HepG2 (cell line): Measurements from ENCODE around the gene BTG1. TPM values are rescaled to one million over a fixed set of nuclear protein-coding genes. Genes with fewer than 3 reads are reported as not detected.

Source experiments
- ARHGAP35 ChIP-seq: sonication (generic); formaldehyde crosslinking; IDR thresholded peaks from 2 replicates; pipeline ENCODE4 v1.9.0; 2022; ENCODE audit warnings: mild to moderate bottlenecking, inconsistent platforms, moderate library complexity, missing genetic modification reagents, borderline replicate concordance
- DR1 ChIP-seq: sonication (generic); formaldehyde crosslinking; IDR thresholded peaks from 2 replicates; pipeline ENCODE4 v1.8.0; 2021; ENCODE audit warnings: mild to moderate bottlenecking, missing genetic modification reagents, inconsistent platforms
- HDAC1 ChIP-seq: sonication (generic); formaldehyde crosslinking; IDR thresholded peaks from 2 replicates; pipeline ENCODE4 v1.5.1; 2020; ENCODE audit warnings: mild to moderate bottlenecking, missing genetic modification reagents
- IRX3 ChIP-seq: sonication (generic); formaldehyde crosslinking; IDR thresholded peaks from 2 replicates; pipeline ENCODE4 v1.8.1; 2023; ENCODE audit warnings: mild to moderate bottlenecking, low read depth, missing genetic modification reagents, borderline replicate concordance
- KMT2B ChIP-seq: IDR thresholded peaks from 2 replicates; pipeline ENCODE4 v1.6.1; 2016; ENCODE audit warnings: missing genetic modification reagents, missing compliant biosample characterization
- MTF2 ChIP-seq: sonication (generic); formaldehyde crosslinking; IDR thresholded peaks from 2 replicates; pipeline ENCODE4 v1.5.0; 2020; ENCODE audit warnings: missing genetic modification reagents, borderline replicate concordance
- NFATC3 ChIP-seq: sonication (generic); formaldehyde crosslinking; IDR thresholded peaks from 2 replicates; pipeline ENCODE4 v1.5.1; 2020; ENCODE audit warnings: mild to moderate bottlenecking, missing genetic modification reagents
- NFKB2 ChIP-seq: sonication (generic); formaldehyde crosslinking; IDR thresholded peaks from 2 replicates; pipeline ENCODE4 v1.4.0; 2020; ENCODE audit warnings: missing genetic modification reagents, borderline replicate concordance
- PHB2 ChIP-seq: fragments of 450-650 bp; IDR thresholded peaks from 2 replicates; pipeline ENCODE4 v1.6.1; 2018; ENCODE audit not compliant: partially characterized antibody
- POLR2A ChIP-seq, 2 experiments: IDR thresholded peaks; 2 replicates each; pipeline ENCODE4 v1.6.1; 2011; ENCODE audit warnings: low read depth in 2 of 2, low read length in 2 of 2, mild to moderate bottlenecking in 1 of 2, moderate library complexity in 1 of 2; ENCODE audit not compliant: insufficient read depth in 1 of 2
- POLR2AphosphoS2 ChIP-seq: IDR thresholded peaks from 2 replicates; pipeline ENCODE4 v1.6.1; 2011; ENCODE audit warnings: low read depth, low read length, improper control_type of control experiment
- RARG ChIP-seq: sonication (generic); formaldehyde crosslinking; IDR thresholded peaks from 2 replicates; pipeline ENCODE4 v1.4.0; 2020; ENCODE audit warnings: low read depth, mild to moderate bottlenecking, missing genetic modification reagents
- SALL1 ChIP-seq: sonication (generic); formaldehyde crosslinking; IDR thresholded peaks from 2 replicates; pipeline ENCODE4 v1.8.0; 2022; ENCODE audit warnings: mild to moderate bottlenecking, missing genetic modification reagents
- SP5 ChIP-seq: IDR thresholded peaks from 2 replicates; pipeline ENCODE4 v1.6.1; 2016; ENCODE audit warnings: low read depth, borderline replicate concordance
- TAF15 ChIP-seq: fragments of 200-400 bp; formaldehyde crosslinking; IDR thresholded peaks from one replicate; pipeline ENCODE4 v1.6.1; 2018; ENCODE audit warnings: mild to moderate bottlenecking, low read depth, low read length; ENCODE audit not compliant: poor library complexity, severe bottlenecking
- ZNF296 ChIP-seq: sonication (generic); formaldehyde crosslinking; conservative IDR thresholded peaks from 2 replicates; pipeline ENCODE4 v1.5.0; 2020; ENCODE audit warnings: mild to moderate bottlenecking, missing genetic modification reagents
- ZNF484 ChIP-seq: sonication (generic); formaldehyde crosslinking; IDR thresholded peaks from 2 replicates; pipeline ENCODE4 v1.5.1; 2020; ENCODE audit warnings: mild to moderate bottlenecking, low read depth, missing genetic modification reagents, borderline replicate concordance
- ZNF644 ChIP-seq: IDR thresholded peaks from 2 replicates; pipeline ENCODE4 v1.6.1; 2016; ENCODE audit warnings: low read depth
- ZNF773 ChIP-seq: sonication (generic); formaldehyde crosslinking; IDR thresholded peaks from 2 replicates; pipeline ENCODE4 v1.4.0; 2020; ENCODE audit warnings: missing genetic modification reagents, borderline replicate concordance
- ZNF878 ChIP-seq: sonication (generic); formaldehyde crosslinking; IDR thresholded peaks from 2 replicates; pipeline ENCODE4 v1.8.1; 2023; ENCODE audit warnings: mild to moderate bottlenecking, missing genetic modification reagents, moderate library complexity
- polyA plus RNA-seq, 8 experiments: library from polyadenylated mRNA; depleted of rRNA in 3 of 8; stranded (reverse) in 7 of 8; unstranded in 1 of 8; fragments of >200 nt; fragmentation: Illumina TruSeq in 4 of 8; extraction: Trizol in 4 of 8; gene quantifications; 2 replicates each; pipeline versions ENCODE4 v1.2.1 to v1.2.3, GENCODE V29; 2011 to 2016; ENCODE audit warnings: low read depth in 4 of 8, missing spikeins in 1 of 8, mixed read lengths in 1 of 8; ENCODE audit not compliant: insufficient read depth in 1 of 8
- total RNA-seq, 5 experiments: library from RNA; depleted of rRNA; stranded (reverse); fragments of >200 nt; fragmentation: Illumina TruSeq; extraction: Trizol; gene quantifications; 2 replicates each; pipeline ENCODE4 v1.2.3, GENCODE V29; 2016; ENCODE audit warnings: low read depth in 1 of 5
- TF ChIP-seq, protein P1 (sequence below): IDR thresholded peaks from 2 replicates; pipeline ENCODE4 v1.6.1; 2016; ENCODE audit warnings: low read depth, missing genetic modification reagents, missing compliant biosample characterization
- TF ChIP-seq, protein P2 (sequence below): sonication (generic); formaldehyde crosslinking; IDR thresholded peaks from 2 replicates; pipeline ENCODE4 v1.4.0; 2020; ENCODE audit warnings: missing genetic modification reagents, borderline replicate concordance

The BTG1 gene
- total and polyA plus RNA-seq, 2 of the 13 experiments (the other 11 are each of a cell fraction or from before 2014, with no cell fraction given), result 7.5 to 16.7 TPM

DNA sequence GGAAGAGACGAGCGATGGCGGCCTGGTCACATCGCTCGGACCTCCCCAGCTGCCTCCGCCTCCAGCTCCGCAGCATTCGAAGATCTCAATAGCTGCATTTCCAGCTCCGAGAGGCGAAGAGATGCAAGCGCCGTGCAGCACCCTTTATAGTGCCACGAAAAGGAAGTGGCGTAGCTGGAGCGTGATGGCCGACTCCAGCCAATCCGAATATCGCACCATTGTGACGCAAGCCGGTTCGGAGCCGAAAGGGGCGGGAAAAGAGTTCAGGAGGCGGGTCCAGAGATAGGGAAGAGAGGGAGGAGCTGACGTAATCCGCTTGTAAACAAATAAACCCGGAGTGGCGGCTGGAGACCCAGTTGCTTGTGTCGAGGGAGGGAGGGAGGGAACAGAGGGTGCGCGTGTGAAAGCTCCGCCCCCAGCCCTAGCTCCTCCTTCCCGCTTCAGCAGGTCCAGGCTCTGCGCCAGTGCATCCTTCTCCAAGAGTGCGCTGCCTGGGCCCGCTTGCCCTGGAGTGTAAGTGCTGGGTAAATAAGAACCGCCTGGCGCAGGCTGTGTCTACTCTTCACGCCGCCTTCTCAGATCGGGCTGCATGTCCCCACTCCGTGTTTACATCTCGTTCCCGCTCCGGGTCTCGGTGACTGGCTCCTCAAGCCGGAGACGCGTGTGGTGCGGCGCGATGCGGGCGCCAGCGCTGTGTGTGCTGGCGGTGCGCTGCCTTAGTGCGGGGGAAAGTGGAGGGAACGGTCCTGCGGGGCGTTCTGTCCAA lies at the start of gene BTG1 (continued):
- TF ChIP-seq, protein P1, sequence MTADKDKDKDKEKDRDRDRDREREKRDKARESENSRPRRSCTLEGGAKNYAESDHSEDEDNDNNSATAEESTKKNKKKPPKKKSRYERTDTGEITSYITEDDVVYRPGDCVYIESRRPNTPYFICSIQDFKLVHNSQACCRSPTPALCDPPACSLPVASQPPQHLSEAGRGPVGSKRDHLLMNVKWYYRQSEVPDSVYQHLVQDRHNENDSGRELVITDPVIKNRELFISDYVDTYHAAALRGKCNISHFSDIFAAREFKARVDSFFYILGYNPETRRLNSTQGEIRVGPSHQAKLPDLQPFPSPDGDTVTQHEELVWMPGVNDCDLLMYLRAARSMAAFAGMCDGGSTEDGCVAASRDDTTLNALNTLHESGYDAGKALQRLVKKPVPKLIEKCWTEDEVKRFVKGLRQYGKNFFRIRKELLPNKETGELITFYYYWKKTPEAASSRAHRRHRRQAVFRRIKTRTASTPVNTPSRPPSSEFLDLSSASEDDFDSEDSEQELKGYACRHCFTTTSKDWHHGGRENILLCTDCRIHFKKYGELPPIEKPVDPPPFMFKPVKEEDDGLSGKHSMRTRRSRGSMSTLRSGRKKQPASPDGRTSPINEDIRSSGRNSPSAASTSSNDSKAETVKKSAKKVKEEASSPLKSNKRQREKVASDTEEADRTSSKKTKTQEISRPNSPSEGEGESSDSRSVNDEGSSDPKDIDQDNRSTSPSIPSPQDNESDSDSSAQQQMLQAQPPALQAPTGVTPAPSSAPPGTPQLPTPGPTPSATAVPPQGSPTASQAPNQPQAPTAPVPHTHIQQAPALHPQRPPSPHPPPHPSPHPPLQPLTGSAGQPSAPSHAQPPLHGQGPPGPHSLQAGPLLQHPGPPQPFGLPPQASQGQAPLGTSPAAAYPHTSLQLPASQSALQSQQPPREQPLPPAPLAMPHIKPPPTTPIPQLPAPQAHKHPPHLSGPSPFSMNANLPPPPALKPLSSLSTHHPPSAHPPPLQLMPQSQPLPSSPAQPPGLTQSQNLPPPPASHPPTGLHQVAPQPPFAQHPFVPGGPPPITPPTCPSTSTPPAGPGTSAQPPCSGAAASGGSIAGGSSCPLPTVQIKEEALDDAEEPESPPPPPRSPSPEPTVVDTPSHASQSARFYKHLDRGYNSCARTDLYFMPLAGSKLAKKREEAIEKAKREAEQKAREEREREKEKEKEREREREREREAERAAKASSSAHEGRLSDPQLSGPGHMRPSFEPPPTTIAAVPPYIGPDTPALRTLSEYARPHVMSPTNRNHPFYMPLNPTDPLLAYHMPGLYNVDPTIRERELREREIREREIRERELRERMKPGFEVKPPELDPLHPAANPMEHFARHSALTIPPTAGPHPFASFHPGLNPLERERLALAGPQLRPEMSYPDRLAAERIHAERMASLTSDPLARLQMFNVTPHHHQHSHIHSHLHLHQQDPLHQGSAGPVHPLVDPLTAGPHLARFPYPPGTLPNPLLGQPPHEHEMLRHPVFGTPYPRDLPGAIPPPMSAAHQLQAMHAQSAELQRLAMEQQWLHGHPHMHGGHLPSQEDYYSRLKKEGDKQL (CRISPR knock-in tag), result 0 out of 2 replicates have a peak, but pooled peaks have one; percentile 10
- TF ChIP-seq ZNF484 (CRISPR knock-in tag) (no peak), KMT2B (CRISPR knock-in tag) (peak; percentile 68; the same call in 1 of the 2 replicates), NFATC3 (CRISPR knock-in tag) (no peak), ZNF878 (CRISPR knock-in tag) (peak; percentile 58; the same call in 1 of the 2 replicates), HDAC1 (CRISPR knock-in tag) (peak; percentile 58), ZNF296 (no peak), ARHGAP35 (peak; percentile 88), POLR2A (IDR thresholded peaks at IDR 0.05; ENCODE audit: insufficient read depth in 1 of 2, low read depth in 2 of 2, low read length in 2 of 2) (peak; percentile 98 to 100), SP5 (CRISPR knock-in tag) (peak; percentile 87), TAF15 (no peak), DR1 (CRISPR knock-in tag) (peak; percentile 88), IRX3 (CRISPR knock-in tag) (no peak), NFKB2 (CRISPR knock-in tag) (peak; percentile 59; the same call in 1 of the 2 replicates), SALL1 (CRISPR knock-in tag) (peak; percentile 84), ZNF644 (CRISPR knock-in tag) (0 out of 2 replicates have a peak, but pooled peaks have one; percentile 28), ZNF773 (CRISPR knock-in tag) (0 out of 2 replicates have a peak, but pooled peaks have one; percentile 52), PHB2 (no peak), MTF2 (peak; percentile 88; the same call in 1 of the 2 replicates), RARG (CRISPR knock-in tag) (no peak), POLR2AphosphoS2 (peak; percentile 97)
- TF ChIP-seq, protein P2, sequence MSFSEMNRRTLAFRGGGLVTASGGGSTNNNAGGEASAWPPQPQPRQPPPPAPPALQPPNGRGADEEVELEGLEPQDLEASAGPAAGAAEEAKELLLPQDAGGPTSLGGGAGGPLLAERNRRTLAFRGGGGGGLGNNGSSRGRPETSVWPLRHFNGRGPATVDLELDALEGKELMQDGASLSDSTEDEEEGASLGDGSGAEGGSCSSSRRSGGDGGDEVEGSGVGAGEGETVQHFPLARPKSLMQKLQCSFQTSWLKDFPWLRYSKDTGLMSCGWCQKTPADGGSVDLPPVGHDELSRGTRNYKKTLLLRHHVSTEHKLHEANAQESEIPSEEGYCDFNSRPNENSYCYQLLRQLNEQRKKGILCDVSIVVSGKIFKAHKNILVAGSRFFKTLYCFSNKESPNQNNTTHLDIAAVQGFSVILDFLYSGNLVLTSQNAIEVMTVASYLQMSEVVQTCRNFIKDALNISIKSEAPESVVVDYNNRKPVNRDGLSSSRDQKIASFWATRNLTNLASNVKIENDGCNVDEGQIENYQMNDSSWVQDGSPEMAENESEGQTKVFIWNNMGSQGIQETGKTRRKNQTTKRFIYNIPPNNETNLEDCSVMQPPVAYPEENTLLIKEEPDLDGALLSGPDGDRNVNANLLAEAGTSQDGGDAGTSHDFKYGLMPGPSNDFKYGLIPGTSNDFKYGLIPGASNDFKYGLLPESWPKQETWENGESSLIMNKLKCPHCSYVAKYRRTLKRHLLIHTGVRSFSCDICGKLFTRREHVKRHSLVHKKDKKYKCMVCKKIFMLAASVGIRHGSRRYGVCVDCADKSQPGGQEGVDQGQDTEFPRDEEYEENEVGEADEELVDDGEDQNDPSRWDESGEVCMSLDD (CRISPR knock-in tag), result no peak
